ENCODE data around the gene PASK. TPM values are rescaled to one million over a fixed set of nuclear protein-coding genes. Genes with fewer than 3 reads are reported as not detected.

PASK gene
- polyA plus RNA-seq, 1 experiment = 2.0 TPM

DNA sequence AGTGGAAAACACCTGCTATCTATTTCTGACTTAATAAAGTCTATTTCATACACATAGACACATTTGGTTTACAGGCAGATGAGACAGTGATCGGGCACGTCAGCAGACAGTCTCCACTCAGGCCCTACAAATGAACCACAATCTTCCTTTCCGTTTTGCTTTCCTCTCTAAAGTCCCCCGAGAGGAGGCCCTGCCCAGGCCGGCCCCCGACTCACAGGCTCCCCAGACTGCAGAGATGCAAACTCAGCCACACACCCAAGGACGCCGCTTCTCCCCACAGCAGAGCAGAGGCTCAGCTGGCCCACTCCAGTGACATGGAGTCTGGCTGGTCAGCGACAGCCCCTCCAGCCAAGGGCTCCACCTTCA, 37.8 kb downstream of the PASK start:
- ChIA-PET POLR2A (no interaction called here), CTCF (no interaction called here)
- TF ChIP-seq, protein P1, sequence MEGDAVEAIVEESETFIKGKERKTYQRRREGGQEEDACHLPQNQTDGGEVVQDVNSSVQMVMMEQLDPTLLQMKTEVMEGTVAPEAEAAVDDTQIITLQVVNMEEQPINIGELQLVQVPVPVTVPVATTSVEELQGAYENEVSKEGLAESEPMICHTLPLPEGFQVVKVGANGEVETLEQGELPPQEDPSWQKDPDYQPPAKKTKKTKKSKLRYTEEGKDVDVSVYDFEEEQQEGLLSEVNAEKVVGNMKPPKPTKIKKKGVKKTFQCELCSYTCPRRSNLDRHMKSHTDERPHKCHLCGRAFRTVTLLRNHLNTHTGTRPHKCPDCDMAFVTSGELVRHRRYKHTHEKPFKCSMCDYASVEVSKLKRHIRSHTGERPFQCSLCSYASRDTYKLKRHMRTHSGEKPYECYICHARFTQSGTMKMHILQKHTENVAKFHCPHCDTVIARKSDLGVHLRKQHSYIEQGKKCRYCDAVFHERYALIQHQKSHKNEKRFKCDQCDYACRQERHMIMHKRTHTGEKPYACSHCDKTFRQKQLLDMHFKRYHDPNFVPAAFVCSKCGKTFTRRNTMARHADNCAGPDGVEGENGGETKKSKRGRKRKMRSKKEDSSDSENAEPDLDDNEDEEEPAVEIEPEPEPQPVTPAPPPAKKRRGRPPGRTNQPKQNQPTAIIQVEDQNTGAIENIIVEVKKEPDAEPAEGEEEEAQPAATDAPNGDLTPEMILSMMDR (IDR thresholded peaks at IDR 0.05; ENCODE audit: low read depth, low read length) = no peak
- no peaks in the 10 kb centered on the region for H3K9me3 ChIP-seq (ENCODE audit: control insufficient read depth, insufficient read depth, low read length)
- H3K4me3 ChIP-seq (ENCODE audit: low read depth, low read length) = no peak overlapping the region
- no peak overlapping the region for H3K27ac ChIP-seq (ENCODE audit: low read depth, low read length)
- H3K27me3 ChIP-seq (ENCODE audit: control insufficient read depth, insufficient read depth, low read length) = no peaks in the 10 kb centered on the region
- no peak for DNase-seq (ENCODE audit: low read depth, low spot score)

GRCh38 chr2:241110607-241111439, 38.4 kb downstream of the PASK start:
- H3K27me3 ChIP-seq (ENCODE audit: control insufficient read depth, insufficient read depth, low read length) = no peaks in the 10 kb centered on the region
- ChIA-PET CTCF (no interaction called here), POLR2A (interaction anchor here (0.7 kb wide), 1 partner anchor 609 kb away, joined by 4 read pairs; no protein-coding TSS in a partner anchor)
- H3K9me3 ChIP-seq (ENCODE audit: control insufficient read depth, insufficient read depth, low read length) = no peaks in the 10 kb centered on the region
- DNase-seq (ENCODE audit: low read depth, low spot score) = no peak
- TF ChIP-seq, protein P1 (IDR thresholded peaks at IDR 0.05; ENCODE audit: low read depth, low read length) = no peak
- no peak overlapping the region for H3K4me3 ChIP-seq (ENCODE audit: low read depth, low read length)
- H3K27ac ChIP-seq (ENCODE audit: low read depth, low read length) = no peak overlapping the region

- Histone ChIP-seq H3K9me3 (ENCODE audit: control insufficient read depth, insufficient read depth, low read length) (no peaks in the 10 kb centered on the region), H3K27me3 (ENCODE audit: control insufficient read depth, insufficient read depth, low read length) (no peaks in the 10 kb centered on the region), H3K27ac (ENCODE audit: low read depth, low read length) (no peak overlapping the region), H3K4me3 (ENCODE audit: low read depth, low read length) (no peak overlapping the region)
- no peak for DNase-seq (ENCODE audit: low read depth, low spot score)
- TF ChIP-seq, protein P1 (IDR thresholded peaks at IDR 0.05; ENCODE audit: low read depth, low read length) = no peak
- CTCF ChIA-PET = no interaction called here
- POLR2A ChIA-PET = interaction anchor here (0.7 kb wide), 1 partner anchor 609 kb away, joined by 4 read pairs; no protein-coding TSS in a partner anchor
These were observed 39.1 kb downstream of the PASK start for GRCh38 chr2:241110089-241110606.

DNA sequence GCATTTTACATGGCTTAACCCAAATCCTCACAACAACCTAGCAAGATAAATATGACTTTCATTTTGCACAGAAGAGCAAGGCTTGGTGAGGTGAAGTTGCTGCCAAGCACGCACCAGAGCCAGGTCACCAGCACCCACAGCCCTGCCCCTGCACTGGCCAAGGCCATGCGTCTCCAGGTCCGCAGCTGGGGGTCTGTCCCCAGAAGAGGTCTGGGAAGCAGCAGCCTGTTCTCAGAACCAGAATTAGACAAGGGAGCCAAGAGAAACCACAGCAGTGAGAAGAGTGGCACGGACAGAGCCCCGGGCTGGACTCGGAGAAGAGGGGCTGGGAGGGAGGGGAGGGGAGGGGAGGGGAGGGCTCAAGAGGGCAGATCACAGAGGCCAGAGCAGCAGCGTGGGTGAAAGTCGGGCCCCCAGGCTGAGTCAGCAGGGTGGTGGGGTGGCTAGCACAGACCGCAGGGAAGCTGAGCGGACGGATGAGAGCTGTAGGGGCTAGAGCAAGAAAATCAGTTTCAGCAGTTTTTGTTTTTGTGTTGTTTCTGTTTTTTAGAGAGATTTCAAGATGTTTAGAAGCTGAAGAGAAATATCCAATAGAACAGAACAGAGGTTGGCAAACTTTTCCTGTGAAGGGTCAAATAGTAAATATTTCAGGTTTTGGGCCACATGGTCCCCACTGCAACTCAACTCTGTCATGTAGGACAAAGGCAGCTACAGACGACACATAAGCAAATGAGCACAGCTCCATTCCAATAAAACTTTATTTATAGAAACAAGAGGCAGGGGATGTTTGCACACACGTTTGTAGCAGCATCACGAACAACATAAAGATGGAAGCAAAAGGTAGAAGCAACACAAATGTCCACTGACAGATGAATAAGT, 39.8 kb downstream of the PASK start:
- no peak overlapping the region for H3K4me3 ChIP-seq (ENCODE audit: low read depth, low read length)
- POLR2A ChIA-PET = no interaction called here
- CTCF ChIA-PET = no interaction called here

More for the DNA sequence above, 39.8 kb downstream of the PASK start:
- DNase-seq (ENCODE audit: low read depth, low spot score) = no peak
- no peaks in the 10 kb centered on the region for H3K9me3 ChIP-seq (ENCODE audit: control insufficient read depth, insufficient read depth, low read length)
- H3K27me3 ChIP-seq (ENCODE audit: control insufficient read depth, insufficient read depth, low read length) = no peaks in the 10 kb centered on the region
- no peak overlapping the region for H3K27ac ChIP-seq (ENCODE audit: low read depth, low read length)
- TF ChIP-seq, protein P1 (IDR thresholded peaks at IDR 0.05; ENCODE audit: low read depth, low read length) = no peak
